SK-N-DZ (cell line): Measurements from ENCODE around the gene AHNAK.
"Not testable (repeated sequence)": the region's sequence is repeated elsewhere in the genome, so short reads cannot be mapped to it uniquely, and the experiment has no call there.

Source experiments
- DNase-seq: peaks from one replicate; pipeline ENCODE4 v3.0.0-alpha.2; 2015; ENCODE audit warnings: low spot score
- small RNA-seq, 2 experiments: library from RNA; depleted of rRNA; stranded (forward); fragments of <200 nt; gene quantifications; one replicate each; pipeline ENCODE3, GENCODE V24; 2014

The AHNAK gene

GRCh38 chr11:62390237-62390636, 156.4 kb downstream of the AHNAK start:
- no peak for DNase-seq

- DNase-seq: no peak
Observed at GRCh38 chr11:62388999-62389398, 157.6 kb downstream of the AHNAK start.

- no peak for DNase-seq
Observed at GRCh38 chr11:62387381-62387780, 159.2 kb downstream of the AHNAK start.

DNA sequence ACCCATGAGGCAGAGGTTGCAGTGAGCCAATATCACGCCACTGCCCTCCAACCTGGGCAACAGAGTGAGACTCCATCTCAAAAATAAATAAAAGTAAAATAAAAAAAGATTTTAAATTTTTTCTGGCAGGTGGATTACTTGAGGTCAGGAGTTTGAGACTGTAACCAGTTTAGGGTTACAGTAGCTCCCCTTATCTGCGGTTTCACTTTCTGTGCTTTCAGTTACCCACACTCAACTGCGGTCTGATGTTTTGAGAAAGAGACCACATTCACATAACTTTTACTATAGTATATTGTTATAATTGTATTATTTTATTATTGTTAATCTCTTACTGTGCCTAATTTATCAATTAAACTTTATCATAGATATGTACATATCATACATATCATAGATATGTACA, 160.5 kb downstream of the AHNAK start:
- not testable (repeated sequence) for DNase-seq

DNA sequence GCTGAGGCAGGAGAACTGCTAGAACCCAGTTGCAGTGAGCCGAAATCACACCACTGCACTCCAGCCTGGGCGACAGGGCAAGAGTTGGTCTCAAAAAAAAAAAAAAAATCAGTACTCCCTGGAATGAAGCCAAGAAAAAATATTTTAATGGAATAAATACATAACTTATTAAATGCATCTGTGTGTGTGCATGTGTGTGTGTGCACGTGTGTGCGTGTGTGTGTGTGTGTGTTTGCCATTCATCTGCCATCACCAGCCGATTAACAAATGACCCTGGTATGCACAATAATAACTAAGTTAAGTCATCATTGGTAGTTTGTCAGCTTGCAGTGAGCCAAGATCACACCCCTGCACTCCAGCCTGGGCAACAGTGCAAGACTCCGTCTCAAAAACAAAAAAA, 162.8 kb downstream of the AHNAK start:
- DNase-seq: no peak

Small RNA genes lying within 50 kb of the gene (small RNA-seq; reads per million reads assigned to genes)
- 0 reads per million in 2 experiments for gene EEF1G
- gene MIR6747: 0.05 to 0.31 reads per million in 2 experiments
